HEK293T (cell line): Measurements from ENCODE around the gene KDM2B.

Experiments
- BHLHE40 ChIP-seq: fragments of 450-650 bp; IDR thresholded peaks from 2 replicates; pipeline ENCODE4 v1.6.1; 2016; ENCODE audit warnings: mild to moderate bottlenecking, moderate library complexity, borderline replicate concordance
- FOXA1 ChIP-seq: fragments of 450-650 bp; IDR thresholded peaks from 2 replicates; pipeline ENCODE4 v1.6.1; 2016; ENCODE audit warnings: mild to moderate bottlenecking
- FOXK2 ChIP-seq: fragments of 450-650 bp; IDR thresholded peaks from 2 replicates; pipeline ENCODE4 v1.6.1; 2016; ENCODE audit warnings: mild to moderate bottlenecking
- SUZ12 ChIP-seq: fragments of 450-650 bp; IDR thresholded peaks from 2 replicates; pipeline ENCODE4 v1.6.1; 2016; ENCODE audit warnings: mild to moderate bottlenecking
- TARDBP ChIP-seq: fragments of 450-650 bp; IDR thresholded peaks from 2 replicates; pipeline ENCODE4 v1.6.1; 2016

- TF ChIP-seq TARDBP (no peak), FOXK2 (no peak), FOXA1 (no peak), BHLHE40 (no peak), SUZ12 (no peak)
Observed at GRCh38 chr12:121454921-121455320, 125.9 kb downstream of the KDM2B start.
